Adrenal gland (tissue), 12 donors: Measurements from ENCODE around the gene PRKAA2. TPM values are rescaled to one million over a fixed set of nuclear protein-coding genes. Genes with fewer than 3 reads are reported as not detected.
A peak's percentile ranks its signal among the peaks of the same experiment; 100 is the strongest.

ENCODE experiments used
- DNase-seq, 7 donors: peaks; one replicate each; pipeline ENCODE4 v3.0.0-alpha.2; 2019 to 2020
- H3K27ac ChIP-seq, 5 donors: fragments of 200-600 bp; sonication (generic) in 4 of 5; 1 replicate in 3 of 5; 2 replicates in 2 of 5; pipeline versions ENCODE4 v1.5.1 to v1.8.0; 2016 to 2020; ENCODE audit warnings: mild to moderate bottlenecking in 1 of 5
- H3K27me3 ChIP-seq: fragments of 200-600 bp; 2 replicates; pipeline ENCODE4 v1.8.0; 2021
- H3K36me3 ChIP-seq, 2 donors: fragments of 200-600 bp; replicated peaks in 1 of 2; 1 replicate in 1 of 2; 2 replicates in 1 of 2; pipeline versions ENCODE4 v1.5.1 to v1.8.0; 2018 to 2022
- H3K4me1 ChIP-seq, 2 donors: fragments of 200-600 bp; replicated peaks in 1 of 2; 1 replicate in 1 of 2; 2 replicates in 1 of 2; pipeline versions ENCODE4 v1.5.1 to v1.8.0; 2018 to 2021
- H3K4me3 ChIP-seq, 4 donors: fragments of 200-600 bp; sonication (generic) in 3 of 4; one replicate each; pipeline ENCODE4 v1.5.1; 2016 to 2018
- H3K9me3 ChIP-seq, 3 donors: fragments of 200-600 bp; sonication (generic) in 1 of 3; replicated peaks in 1 of 3; 1 replicate in 2 of 3; 2 replicates in 1 of 3; pipeline versions ENCODE4 v1.5.1 to v1.8.0; 2016 to 2021
- CTCF ChIP-seq, 6 experiments: fragments of 450-650 bp in 4 of 6; fragments of 200-600 bp in 2 of 6; sonication (generic) in 1 of 6; IDR thresholded peaks; 1 replicate in 5 of 6; 2 replicates in 1 of 6; pipeline versions ENCODE4 v1.5.1 to v1.8.0; 2016 to 2021; ENCODE audit warnings: antibody characterized with exemption in 6 of 6, mild to moderate bottlenecking in 2 of 6, moderate library complexity in 1 of 6
- POLR2A ChIP-seq, 2 donors: fragments of 450-650 bp; IDR thresholded peaks; one replicate each; pipeline ENCODE4 v1.6.1; 2017; ENCODE audit warnings: antibody characterized with exemption in 2 of 2, mild to moderate bottlenecking in 2 of 2, moderate library complexity in 1 of 2
- WGBS, 4 donors: extraction: QIAGEN DNeasy Blood & Tissue Kit in 2 of 4; methylation state at CpG; one replicate each; pipeline versions ENCODE4 v1.1.5 to v1.1.7; 2013 to 2017; 5-methylcytosine and 5-hydroxymethylcytosine counted together
- intact Hi-C, 2 donors: fragments of 100-400 bp; cut with DNase I; formaldehyde crosslinking; loops; one replicate each; pipeline versions ENCODE4 v1.14.1 to v1.15.0; 2022 to 2023
- polyA plus RNA-seq, 3 donors: library from polyadenylated mRNA; stranded (reverse); fragments of 200-250 nt in 2 of 3; fragments of 350-450 nt in 1 of 3; fragmentation: Illumina TruSeq in 1 of 3; extraction: RNeasy Lipid Tissue Mini Kit (QIAGEN cat#74804) in 1 of 3; gene quantifications; one replicate each; pipeline ENCODE4 v1.2.3, GENCODE V29; 2013 to 2014
- total RNA-seq, 9 donors: library from RNA; depleted of rRNA in 4 of 9; stranded (reverse); fragments of >200 nt in 4 of 9; fragments of 120-200 nt in 1 of 9; fragmentation: NEBNext Ultra II Directional in 1 of 9; extraction: Animal tissue kit (Norgen Biotek cat#: 25700) in 1 of 9; gene quantifications; one replicate each; pipeline versions ENCODE4 v1.1.0 to v1.2.4, GENCODE V29; 2013 to 2023
- donor health status: healthy with polysubstance abuse.
- donor health status: Bipolar disorder and iron deficiency.
- donor health status: DM: yes; HTN: yes; CAD: no.
- donor health status: DM: no; HTN: no; CAD: no.
- donor health status: DM: no; HTN: no; CAD: no.
- donor health status: DM: yes; HTN: yes; CAD: no.

The PRKAA2 gene
- total and polyA plus RNA-seq, 12 donors, result 0.74 to 7.6 (median 1.3) TPM

GRCh38 chr1:56646611-56647010 is 1.5 kb downstream of the PRKAA2 start:
- Histone ChIP-seq H3K4me3 (peak overlapping the region in 1 of 4 donors; percentile 0), H3K4me1 (peaks cover 5 to 8% of the 10 kb centered on the region in 2 donors), H3K9me3 (no peaks in the 10 kb centered on the region), H3K27ac (no peak overlapping the region), H3K27me3 (no peaks in the 10 kb centered on the region), H3K36me3 (no peaks in the 10 kb centered on the region)
- intact Hi-C loops, result no loop called here
- no peak for DNase-seq
- 60 to 74% (median 70%) methylated on average over 3 of the region's 3 CpGs for WGBS, 4 donors
- TF ChIP-seq CTCF (IDR thresholded peaks at IDR 0.05) (no peak), POLR2A (IDR thresholded peaks at IDR 0.05) (no peak)

- Histone ChIP-seq H3K36me3 (no peaks in the 10 kb centered on the region), H3K9me3 (no peaks in the 10 kb centered on the region), H3K4me1 (peaks cover 5 to 8% of the 10 kb centered on the region in 2 donors), H3K4me3 (no peak overlapping the region), H3K27ac (no peak overlapping the region), H3K27me3 (no peaks in the 10 kb centered on the region)
- no peak for DNase-seq
- WGBS, 4 donors, result 75 to 90% (median 79%) methylated on average over 1 of the region's 1 CpG
- TF ChIP-seq POLR2A (IDR thresholded peaks at IDR 0.05), result no peak
- no peak for TF ChIP-seq CTCF (IDR thresholded peaks at IDR 0.05)
- intact Hi-C loops, result no loop called here
These were observed 2.0 kb downstream of the PRKAA2 start for GRCh38 chr1:56647106-56647505.

GRCh38 chr1:56648546-56648945 is 3.4 kb downstream of the PRKAA2 start:
- no peak for DNase-seq
- H3K9me3 ChIP-seq, result no peaks in the 10 kb centered on the region
- no peak for TF ChIP-seq POLR2A (IDR thresholded peaks at IDR 0.05)
- no peak for TF ChIP-seq CTCF (IDR thresholded peaks at IDR 0.05)
- H3K36me3 ChIP-seq, result no peaks in the 10 kb centered on the region
- WGBS, 4 donors, result 65 to 74% (median 69%) methylated on average over 4 of the region's 4 CpGs
- H3K4me3 ChIP-seq, result no peak overlapping the region
- no peaks in the 10 kb centered on the region for H3K27me3 ChIP-seq
- peaks cover 5 to 8% of the 10 kb centered on the region in 2 donors for H3K4me1 ChIP-seq
- intact Hi-C loops, result no loop called here
- no peak overlapping the region for H3K27ac ChIP-seq

- 50 to 62% (median 55%) methylated on average over 1 of the region's 1 CpG for WGBS, 4 donors
These were observed 9.2 kb downstream of the PRKAA2 start for GRCh38 chr1:56654126-56654923.

More at GRCh38 chr1:56654126-56654923, 9.2 kb downstream of the PRKAA2 start:
- Histone ChIP-seq H3K27ac (no peak overlapping the region), H3K9me3 (no peaks in the 10 kb centered on the region), H3K36me3 (no peaks in the 10 kb centered on the region), H3K4me3 (no peak overlapping the region), H3K27me3 (no peaks in the 10 kb centered on the region), H3K4me1 (no peaks in the 10 kb centered on the region)
- DNase-seq, result no peak
- TF ChIP-seq CTCF (IDR thresholded peaks at IDR 0.05) (no peak), POLR2A (IDR thresholded peaks at IDR 0.05) (no peak)
- intact Hi-C loops, result no loop called here
